GM19463 (cell line): ENCODE measurements around the gene CHML.
A peak's percentile ranks its signal among the peaks of the same experiment; 100 is the strongest.

Source experiments
- ATAC-seq: cut with Tn5 transposase; IDR thresholded peaks from one replicate; pipeline ENCODE4 v1.9.1; 2021; ENCODE audit warnings: mild to moderate bottlenecking, moderate library complexity; ENCODE audit not compliant: unreplicated experiment

The CHML gene

DNA sequence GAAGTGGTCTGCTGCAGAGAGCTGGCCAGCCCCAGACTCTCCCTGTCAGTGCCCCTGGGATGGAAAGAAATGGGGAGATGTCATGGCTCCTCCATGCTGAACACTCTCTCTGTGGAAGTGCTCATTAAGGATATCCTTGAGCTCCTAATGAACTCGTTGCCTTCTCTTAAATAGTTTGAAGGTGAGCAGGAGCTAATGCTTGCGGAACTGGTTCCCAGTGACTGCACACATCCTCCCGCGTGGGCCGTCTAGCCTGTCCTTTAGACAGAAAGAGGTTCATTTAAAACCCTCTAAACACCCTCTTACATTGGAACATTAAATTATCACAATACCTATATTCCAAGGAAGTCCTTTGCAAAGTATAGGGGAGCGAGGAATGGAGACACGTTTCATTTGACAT lies 6.0 kb upstream of the CHML start:
- no peak for ATAC-seq

DNA sequence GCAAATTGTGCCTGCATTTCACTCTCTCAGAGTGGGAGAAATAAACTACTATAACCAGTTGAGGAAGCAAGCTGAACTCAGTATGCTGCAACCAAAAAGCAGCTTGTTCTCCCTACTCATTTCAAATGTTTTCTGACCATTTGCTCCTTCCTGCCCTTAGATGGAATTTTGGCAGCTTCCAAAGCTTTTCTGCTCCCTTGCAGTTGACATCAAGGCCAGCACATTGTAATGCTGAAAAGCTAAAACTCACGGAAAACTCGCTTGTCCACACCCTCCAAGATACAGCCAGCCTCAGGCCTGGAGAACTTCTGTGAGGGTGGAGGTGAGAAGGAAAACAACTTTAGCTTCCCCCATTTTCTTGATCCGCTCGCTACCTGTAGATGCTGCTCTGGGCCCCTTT lies 5.0 kb upstream of the CHML start:
- no peak for ATAC-seq

DNA sequence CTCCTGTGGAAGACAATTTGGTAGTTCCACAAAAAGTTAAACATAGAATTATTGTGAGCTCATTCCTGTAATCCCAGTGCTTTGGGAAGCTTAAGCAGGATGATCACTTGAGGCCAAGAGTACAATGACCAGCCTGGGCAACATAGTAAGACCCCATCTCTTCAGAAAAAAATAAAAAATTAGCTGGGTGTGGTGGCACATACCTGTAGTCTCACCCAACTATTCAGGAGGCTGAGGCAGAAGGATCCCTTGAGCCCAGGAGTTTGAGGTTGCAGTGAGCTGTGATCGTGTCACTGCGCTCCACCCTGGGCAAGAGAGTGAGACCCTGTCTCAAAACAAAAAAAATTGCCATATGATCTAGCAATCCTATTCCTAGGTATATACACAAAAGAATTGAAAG lies 4.1 kb upstream of the CHML start:
- ATAC-seq = no peak

DNA sequence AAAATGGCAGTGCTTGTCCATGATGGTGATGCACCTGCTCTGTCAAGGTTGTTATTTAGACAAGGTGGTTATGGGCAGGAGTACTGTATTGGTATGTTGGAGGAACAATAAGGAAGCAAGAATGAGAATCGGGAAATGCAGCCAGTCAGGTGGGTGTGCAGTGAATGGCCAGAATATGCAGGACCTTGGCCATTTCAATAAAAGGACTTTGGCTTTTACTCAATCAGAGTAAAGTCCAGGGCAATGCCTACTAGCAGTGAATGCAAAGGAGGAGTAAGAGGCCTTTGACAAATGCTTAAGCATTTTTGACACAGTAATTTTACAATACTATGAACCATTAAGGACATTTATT lies 2.4 kb upstream of the CHML start:
- ATAC-seq = no peak

DNA sequence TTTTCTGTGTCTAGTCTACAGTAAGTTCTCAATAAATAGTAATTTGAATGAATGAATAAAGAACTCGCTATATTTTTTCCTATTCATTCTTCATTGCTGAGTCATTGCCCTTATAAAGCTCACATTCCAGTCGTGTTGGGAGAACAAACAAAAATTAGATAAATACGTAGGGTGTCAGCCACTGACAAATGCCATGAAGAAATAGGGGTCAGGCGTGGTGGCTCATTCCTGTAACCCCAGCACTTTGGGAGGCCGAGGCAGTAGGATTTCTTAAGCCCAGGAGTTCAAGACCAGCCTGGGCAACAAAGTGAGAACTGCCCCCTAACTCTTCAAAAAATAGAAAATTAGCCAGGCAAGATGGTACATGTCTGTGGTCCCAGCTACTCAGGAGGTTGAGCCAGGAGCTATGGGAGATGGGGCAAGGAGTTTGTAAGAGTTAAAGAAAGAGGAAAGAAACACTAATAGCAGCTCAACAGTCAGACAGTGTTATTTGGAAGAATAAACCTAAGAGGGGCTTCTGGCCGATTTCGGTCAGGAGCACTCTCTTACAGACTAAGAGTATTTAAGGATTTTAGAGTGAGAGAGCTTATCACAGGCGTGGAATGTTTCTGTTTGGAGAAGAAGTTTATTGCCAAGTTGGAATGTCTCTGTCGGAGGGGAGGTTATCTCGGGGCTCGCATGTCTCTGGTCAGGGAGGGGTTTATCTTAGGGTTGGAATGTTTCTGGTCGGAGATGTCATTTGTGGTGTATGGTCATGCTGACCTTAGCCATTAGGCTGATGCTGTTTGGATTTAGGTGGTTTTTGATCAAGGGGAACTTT lies 1.8 kb upstream of the CHML start:
- no peak for ATAC-seq

DNA sequence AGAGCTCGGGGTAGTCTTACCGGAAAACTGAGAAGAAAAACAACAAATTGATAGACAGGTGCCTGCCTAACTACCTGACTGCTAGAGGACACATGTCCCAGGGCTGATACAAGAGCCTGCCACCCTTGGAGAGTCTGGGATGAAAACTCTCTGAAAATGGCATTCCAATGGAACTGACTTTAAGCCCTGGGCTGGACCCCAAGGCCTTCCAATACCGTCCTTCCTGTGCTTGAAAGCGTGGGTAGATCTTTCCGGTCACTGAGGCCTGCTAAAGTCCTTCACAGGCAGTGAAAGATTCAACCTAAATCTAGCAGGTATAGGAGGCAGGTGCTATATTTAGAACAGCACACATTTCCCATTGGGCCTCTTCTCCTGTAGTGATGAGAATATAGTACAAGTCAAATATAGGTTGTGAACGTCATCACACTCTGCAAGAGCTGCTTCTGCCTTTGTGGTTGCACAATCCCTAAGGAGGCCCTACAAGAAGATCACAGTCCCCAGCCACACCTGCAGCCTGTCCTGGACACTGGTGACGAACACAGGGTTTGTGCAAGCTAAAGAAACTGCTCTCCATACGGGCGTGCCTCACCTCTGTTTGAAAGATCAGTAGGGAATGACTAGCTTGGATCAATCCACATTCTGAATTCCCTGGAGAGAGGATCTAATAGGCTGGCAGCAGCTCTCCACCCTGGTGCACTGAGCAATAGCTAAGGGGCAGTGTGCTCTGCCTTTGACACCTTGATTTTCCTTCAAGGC lies 876 bp upstream of the CHML start:
- ATAC-seq = no peak

DNA sequence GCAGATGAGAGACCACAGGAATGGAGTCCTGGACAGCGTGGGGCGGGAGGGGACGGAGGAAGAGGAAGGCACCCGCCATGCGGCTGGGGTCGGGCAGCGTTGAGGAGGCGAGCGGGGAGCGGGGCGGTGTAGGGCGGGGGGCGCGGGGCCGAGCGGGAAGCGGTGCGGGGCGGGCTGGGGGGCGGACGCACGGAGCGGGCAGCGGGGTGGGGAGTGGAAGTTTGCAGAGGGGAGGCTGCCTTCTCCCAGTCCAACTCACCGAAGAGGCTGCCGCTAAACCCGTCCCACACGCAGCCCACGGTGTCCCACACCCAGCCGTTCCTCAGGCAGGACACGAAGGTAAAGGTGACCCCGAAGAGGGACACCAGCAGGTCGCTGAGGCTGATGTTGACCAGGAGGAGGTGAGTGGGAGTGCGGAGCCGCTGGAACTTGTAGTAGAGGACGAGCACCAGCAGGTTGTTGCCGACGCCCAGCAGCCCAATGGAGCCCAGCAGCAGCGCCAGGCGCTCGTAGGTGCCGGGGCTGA lies 483 bp downstream of the CHML start:
- peak; percentile 43 for ATAC-seq

DNA sequence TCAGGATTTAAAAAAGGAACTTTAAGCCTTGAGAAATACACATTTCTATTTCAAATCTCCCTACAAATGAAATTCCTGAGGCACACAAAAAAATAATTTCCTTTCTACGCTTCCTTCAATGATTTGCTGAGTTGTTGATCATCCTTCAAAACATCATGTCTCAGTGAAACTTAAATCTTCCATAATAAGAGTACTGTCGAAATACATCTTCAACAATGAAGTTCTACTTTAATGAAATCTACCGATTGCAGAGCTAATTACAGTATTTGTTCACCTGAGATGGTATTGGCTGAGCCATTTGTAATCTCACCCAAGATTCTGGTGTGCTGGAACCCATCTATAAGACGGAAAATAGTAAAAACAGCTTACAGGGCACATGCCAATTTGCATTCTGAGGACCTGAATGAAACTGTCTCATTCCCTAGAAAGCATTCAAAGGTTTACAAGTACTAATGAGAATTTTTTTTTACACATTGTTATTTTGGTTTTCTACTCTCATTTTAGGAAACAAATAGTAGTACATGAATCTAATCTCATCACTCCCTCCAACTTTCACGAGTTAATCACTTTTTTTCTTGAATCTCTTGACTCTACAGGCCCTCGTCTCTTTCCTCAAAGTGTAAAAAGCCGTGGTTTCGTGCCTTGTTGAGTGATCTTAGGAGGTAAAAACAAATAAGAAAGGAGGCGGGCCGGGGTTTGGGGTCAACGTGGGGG lies 1.1 kb downstream of the CHML start:
- ATAC-seq = no peak

DNA sequence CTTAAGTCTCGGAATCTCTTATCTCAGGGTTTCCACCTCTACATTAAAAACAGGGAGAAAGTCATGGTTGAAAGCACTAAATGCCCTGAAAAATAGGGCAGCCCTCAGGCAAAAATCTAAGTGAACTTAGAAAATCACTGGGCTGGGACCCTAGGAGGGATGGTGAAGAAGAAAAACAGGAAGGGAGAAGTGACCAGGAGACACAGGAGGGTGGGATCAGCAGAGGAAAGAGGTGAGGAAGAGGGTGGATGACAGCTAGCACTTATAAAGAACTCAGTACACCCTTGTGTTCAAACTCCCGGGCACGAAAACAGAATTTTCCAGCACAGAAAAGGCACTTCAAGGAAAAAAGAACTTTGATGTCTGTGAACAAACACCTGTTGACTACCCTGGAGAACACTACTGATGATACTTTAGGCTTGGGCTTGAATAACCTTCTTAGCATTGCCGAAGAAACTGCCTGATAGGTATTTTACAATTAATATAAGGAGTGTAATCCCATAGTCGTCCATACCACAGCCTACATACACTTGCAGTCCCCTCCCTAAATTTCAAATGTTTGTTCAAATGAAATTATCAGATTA lies 2.0 kb downstream of the CHML start:
- ATAC-seq = no peak

DNA sequence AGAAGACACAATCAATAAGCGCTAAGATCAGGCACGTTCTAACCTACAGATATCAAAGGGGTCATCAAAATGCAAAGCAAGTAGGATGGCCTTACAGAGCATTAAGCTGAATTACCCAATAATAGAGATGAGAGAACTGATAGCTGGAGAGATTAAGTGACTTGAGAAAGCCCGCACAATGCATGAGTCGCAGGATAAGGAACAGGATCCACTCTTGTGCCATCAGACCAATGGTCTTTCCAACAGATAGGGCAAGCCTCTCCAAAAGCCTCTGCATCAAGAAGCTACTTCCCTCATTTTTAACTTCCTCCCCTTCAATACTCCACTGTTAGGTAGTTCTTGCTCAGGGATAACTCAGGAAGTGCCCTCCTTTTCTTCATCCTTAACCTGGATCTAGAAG lies 2.6 kb downstream of the CHML start:
- no peak for ATAC-seq

DNA sequence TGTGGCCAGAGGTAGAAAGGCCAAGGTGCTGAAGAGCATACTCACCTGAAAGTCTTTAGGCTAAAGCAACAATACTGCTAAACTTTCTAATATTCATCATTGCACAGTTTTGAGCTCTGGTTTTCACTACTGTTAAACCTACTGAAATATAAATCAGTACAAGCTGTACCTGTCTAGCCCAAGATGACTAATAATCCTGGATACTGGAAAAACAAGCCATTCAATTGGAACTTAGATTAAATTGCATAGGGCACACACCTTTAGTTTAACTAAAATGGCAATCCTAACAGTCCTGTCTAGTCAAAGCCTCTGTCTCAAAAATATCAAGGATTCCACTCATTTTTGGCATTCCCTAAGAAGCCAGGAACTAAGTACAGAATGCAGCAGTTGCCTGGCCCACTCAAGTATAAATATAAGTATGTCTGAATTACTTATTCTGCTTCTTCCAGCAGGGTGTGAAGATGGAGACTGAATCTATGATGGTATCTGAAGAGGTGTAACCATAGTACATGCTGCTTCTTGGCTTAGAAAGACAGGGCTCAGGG lies 3.1 kb downstream of the CHML start:
- no peak for ATAC-seq

DNA sequence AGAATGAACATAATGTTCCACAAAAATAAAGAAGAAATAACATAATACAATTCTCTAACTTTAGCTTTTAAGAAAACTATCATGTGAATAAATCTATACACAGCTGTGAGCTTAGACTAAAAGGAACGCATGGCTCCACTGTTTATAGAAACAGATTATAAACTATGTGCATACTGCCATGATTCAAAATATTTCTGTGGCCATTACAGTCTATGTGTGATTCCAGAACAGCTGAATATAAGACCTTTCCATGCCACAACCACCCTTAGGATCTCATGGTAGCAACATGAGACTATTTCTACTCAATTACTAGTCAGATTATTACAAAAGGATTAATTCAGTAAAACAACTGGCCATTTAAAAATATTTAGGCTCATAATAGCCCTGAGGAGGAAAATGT lies 3.9 kb downstream of the CHML start:
- no peak for ATAC-seq

DNA sequence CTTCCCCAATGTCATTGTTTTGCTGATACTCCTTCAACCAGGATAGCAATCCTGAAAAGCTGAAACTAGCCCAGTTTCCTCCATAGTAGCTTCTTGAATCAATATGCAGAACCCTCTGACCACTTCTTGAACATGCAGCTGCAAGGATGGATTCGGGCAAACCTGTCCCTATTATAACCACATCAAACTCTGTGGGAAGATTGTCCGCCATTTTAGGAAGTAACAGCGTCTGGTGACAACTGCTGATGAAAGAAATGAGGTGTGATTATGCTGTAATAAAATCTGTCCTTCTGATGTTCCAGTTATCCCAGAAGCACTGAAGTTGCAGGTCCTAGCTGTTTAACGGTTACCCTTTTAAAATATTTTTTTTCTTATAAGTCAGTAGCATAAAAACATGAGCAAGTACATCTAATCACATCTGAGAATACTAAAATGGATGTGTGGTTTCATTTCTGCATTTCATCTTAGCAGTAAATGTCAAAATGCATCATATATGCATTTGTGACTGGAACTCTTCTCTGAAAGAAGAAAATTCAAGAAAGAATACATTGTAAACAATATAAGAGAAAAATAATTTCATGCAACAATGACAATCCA lies 4.5 kb downstream of the CHML start:
- no peak for ATAC-seq

DNA sequence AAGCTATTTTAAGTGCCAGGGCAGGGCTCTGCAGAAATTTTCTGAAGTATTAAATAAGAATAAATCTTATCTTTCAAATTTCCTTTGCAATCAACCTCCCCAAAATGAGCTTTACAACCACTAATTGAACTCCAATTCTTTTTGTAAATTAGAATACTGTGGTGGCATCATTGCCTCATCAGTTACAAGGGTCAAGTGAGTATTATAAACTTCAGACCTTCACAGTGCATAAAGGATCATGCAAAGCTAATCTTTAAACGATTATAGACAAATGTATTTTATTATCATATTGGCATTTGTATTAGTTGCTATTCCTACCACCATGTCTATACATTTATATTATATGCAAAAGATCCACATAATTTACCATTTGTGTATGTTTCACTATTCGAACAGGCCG lies 7.2 kb downstream of the CHML start:
- no peak for ATAC-seq

DNA sequence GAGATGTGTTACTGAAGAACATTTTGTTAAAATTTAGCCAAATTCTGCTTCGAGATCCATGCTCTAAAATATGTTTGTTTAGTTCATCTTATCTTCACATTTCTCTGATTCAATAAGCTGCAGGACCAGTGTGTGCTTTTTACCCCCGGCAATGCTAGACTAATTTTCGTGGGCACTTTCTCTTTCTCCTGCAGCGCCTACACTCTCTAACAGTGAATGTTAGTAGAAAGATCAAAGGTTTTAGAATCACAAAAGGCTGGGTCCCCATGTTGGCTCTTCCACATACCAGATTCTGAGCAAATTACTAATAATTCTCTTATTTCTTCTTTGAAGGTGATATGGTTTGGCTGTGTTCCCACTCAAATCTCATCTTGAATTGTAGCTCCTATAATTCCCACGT lies 8.5 kb downstream of the CHML start:
- no peak for ATAC-seq

DNA sequence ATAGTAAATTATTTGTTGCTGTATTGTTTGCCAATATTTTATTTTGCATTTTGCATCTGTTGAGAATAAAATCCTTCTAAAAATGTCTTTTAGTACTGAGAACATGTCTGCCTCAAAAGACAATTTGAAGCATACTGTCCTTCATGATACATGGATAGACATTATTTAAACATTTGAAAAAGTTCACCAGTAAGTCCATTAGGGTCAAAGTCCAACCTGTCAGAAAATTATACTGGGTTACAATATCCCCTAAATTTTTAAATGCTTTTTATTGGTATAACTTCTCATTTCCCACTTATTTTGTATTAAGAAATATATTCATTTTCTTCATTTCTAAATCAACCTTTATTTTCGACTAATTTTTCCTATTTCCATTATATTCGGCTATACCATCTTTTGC lies 9.3 kb downstream of the CHML start:
- ATAC-seq = no peak

DNA sequence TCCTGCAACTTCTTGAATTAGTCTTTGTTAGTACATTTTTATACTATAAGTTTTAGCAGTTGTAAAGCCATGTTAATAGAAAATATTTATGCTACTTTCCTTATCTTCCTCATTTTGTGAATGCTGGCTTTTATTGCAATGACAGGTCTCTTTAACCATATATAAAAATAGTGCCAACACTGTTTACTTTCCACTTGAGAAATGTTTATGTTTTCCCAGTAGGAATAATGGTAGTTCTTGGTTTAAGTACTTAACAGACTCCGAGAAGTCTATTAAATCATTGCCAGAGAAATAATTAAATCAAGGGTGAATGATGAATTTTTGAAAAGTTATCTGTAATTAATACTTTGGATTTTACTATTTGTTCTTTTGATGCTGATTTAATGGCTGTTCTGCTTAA lies 9.7 kb downstream of the CHML start:
- ATAC-seq = no peak

DNA sequence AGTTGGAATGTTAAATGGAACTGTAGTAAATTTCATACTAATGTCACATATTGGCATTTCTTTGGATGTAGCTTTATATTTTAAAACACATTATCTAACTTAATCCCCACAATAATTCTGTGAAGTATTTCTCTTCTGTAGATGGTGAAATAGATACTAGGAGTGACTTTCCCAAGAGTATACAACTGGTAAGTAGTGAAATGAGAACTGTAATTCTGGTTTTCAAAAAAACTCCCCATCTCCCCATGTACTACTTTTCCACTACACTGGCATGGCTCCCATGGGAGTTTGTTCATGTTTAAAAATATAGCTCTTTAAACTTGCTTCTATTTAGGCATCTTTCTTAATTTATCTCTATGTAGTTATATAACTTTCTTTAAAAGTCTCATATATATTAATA lies 10.2 kb downstream of the CHML start:
- ATAC-seq = no peak

DNA sequence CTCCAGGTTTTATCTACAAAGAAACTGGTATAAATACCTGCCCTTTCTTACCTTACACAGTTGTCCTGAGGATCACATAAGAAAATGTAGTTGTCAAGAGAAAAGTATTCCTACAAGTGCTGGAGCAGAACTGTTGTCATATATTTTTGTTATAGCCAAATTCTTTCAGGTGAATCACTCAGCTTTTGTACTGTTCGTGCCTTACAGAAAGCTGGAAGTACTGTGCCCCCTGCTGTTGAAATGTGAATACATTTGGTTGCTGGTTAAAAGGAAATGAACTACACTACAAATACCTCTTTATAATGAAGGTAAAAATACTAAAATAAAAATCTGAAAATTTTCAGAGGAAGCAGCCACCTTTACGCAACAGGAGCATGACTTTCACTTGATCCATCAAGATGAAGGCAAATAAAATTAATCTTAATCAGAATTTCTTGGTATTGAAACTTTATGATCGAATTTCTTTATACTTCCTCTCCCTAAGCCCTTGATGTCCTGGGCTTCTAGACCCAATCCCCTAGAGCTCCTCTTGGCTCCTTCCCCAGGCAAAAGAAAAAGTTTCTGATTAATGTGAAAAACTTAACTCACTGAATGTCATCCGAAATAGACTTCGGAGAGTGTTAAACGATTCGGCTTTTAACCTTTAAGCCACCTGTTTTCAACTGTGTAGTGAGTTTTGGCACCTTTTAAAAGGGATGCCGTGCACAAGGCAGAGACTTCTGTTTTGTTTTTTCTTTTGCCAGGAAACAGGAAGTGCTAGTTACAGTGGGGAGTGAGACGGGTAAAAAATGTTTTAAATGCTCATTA lies 12.5 kb downstream of the CHML start:
- peak; percentile 62 for ATAC-seq

DNA sequence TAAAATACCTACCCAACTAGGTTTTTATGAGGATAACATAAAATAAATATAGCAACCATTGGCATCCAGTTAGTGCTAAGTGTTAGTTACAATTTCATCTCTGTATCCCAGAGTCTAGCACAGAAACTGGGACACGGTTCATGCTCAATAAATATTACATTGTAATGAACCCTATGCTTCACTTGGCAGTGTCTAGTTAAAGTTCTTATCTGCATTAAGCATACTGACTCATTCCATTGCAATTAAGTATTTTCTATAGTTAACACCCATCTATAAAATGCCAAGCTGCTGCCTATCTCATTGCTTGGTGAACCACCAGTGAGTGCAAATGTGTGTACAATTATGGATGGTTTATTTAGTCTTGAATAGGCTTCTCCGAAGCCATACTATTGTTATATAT lies 15.2 kb downstream of the CHML start:
- no peak for ATAC-seq
